ENCODE measurements around the gene BACH2. TPM values are rescaled to one million over a fixed set of nuclear protein-coding genes. Genes with fewer than 3 reads are reported as not detected.

The BACH2 gene
- total RNA-seq, 1 donor: 13.2 TPM

GRCh38 chr6:90106449-90106848, 190.2 kb downstream of the BACH2 start:
- no peak for DNase-seq (ENCODE audit: low read depth in 2 of 3, low spot score in 2 of 3)

- no peak for DNase-seq (ENCODE audit: low read depth in 2 of 3, low spot score in 2 of 3)
These were observed 191.0 kb downstream of the BACH2 start for GRCh38 chr6:90105506-90106170.

GRCh38 chr6:90103056-90103800, 193.4 kb downstream of the BACH2 start:
- DNase-seq (ENCODE audit: low read depth in 2 of 3, low spot score in 2 of 3): no peak

- peak in 1 of 3 donors; percentile 16 for DNase-seq (ENCODE audit: low read depth in 2 of 3, low spot score in 2 of 3)
These were observed 195.2 kb downstream of the BACH2 start for GRCh38 chr6:90101403-90101802.

- no peak for DNase-seq (ENCODE audit: low read depth in 2 of 3, low spot score in 2 of 3)
These were observed 196.5 kb downstream of the BACH2 start for GRCh38 chr6:90100059-90100665.

GRCh38 chr6:90098627-90099026, 198.0 kb downstream of the BACH2 start:
- DNase-seq (ENCODE audit: low read depth in 2 of 3, low spot score in 2 of 3): no peak

GRCh38 chr6:90098001-90098531, 198.6 kb downstream of the BACH2 start:
- peak in 2 of 3 donors; percentile 18 to 29 for DNase-seq (ENCODE audit: low read depth in 2 of 3, low spot score in 2 of 3)

GRCh38 chr6:90097356-90097755, 199.3 kb downstream of the BACH2 start:
- DNase-seq (ENCODE audit: low read depth in 2 of 3, low spot score in 2 of 3): no peak

- DNase-seq (ENCODE audit: low read depth in 2 of 3, low spot score in 2 of 3): no peak
These were observed 199.8 kb downstream of the BACH2 start for GRCh38 chr6:90096818-90097217.

GRCh38 chr6:90095788-90096187, 200.9 kb downstream of the BACH2 start:
- DNase-seq (ENCODE audit: low read depth in 2 of 3, low spot score in 2 of 3): no peak

- DNase-seq (ENCODE audit: low read depth in 2 of 3, low spot score in 2 of 3): no peak
These were observed 201.5 kb downstream of the BACH2 start for GRCh38 chr6:90095145-90095544.

- no peak for DNase-seq (ENCODE audit: low read depth in 2 of 3, low spot score in 2 of 3)
These were observed 203.0 kb downstream of the BACH2 start for GRCh38 chr6:90093558-90094073.

- DNase-seq (ENCODE audit: low read depth in 2 of 3, low spot score in 2 of 3): no peak
These were observed 205.8 kb downstream of the BACH2 start for GRCh38 chr6:90090866-90091265.

GRCh38 chr6:90088009-90088408, 208.6 kb downstream of the BACH2 start:
- DNase-seq (ENCODE audit: low read depth in 2 of 3, low spot score in 2 of 3): no peak

GRCh38 chr6:90087106-90087833, 209.4 kb downstream of the BACH2 start:
- DNase-seq (ENCODE audit: low read depth in 2 of 3, low spot score in 2 of 3): no peak

GRCh38 chr6:90086517-90086916, 210.1 kb downstream of the BACH2 start:
- no peak for DNase-seq (ENCODE audit: low read depth in 2 of 3, low spot score in 2 of 3)

GRCh38 chr6:90083891-90084290, 212.8 kb downstream of the BACH2 start:
- peak in 2 of 3 donors; percentile 56 to 83 for DNase-seq (ENCODE audit: low read depth in 2 of 3, low spot score in 2 of 3)

GRCh38 chr6:90082847-90083246, 213.8 kb downstream of the BACH2 start:
- DNase-seq (ENCODE audit: low read depth in 2 of 3, low spot score in 2 of 3): no peak

- peak in 1 of 3 donors; percentile 42 for DNase-seq (ENCODE audit: low read depth in 2 of 3, low spot score in 2 of 3)
These were observed 215.7 kb downstream of the BACH2 start for GRCh38 chr6:90080876-90081481.
